GM18498 (cell line): ENCODE results near the gene ITPR3.

Source experiments
- ATAC-seq: cut with Tn5 transposase; IDR thresholded peaks from one replicate; pipeline ENCODE4 v1.9.1; 2021; ENCODE audit warnings: mild to moderate bottlenecking, moderate library complexity; ENCODE audit not compliant: unreplicated experiment

Gene ITPR3

GRCh38 chr6:33727932-33728331 lies 106.8 kb downstream of the ITPR3 start:
- ATAC-seq, result no peak

GRCh38 chr6:33728438-33728837 lies 107.3 kb downstream of the ITPR3 start:
- no peak for ATAC-seq

- no peak for ATAC-seq
Measured at GRCh38 chr6:33729059-33729458, 107.9 kb downstream of the ITPR3 start.

DNA sequence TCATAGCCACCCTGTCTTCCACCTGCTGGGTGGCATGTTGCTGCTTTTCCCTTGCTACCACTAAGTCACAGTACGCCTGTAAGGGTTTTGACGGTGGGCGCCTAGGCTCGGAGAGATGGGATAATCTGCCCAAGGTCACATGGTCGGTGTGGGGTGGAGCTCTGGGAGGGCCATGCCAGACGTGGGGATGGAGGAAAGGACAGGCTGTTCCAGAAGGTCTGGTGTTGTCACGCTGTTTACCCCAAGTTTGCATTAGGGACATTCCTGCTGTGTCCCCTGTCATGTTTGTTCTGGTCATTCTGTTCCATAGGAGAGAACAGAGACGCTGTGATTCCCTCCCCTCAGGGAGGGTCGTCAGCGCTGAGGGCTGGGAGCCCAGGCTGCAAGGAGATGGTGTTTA lies 109.5 kb downstream of the ITPR3 start:
- no peak for ATAC-seq

- ATAC-seq, result no peak
Measured at GRCh38 chr6:33731035-33731434, 109.9 kb downstream of the ITPR3 start.

GRCh38 chr6:33731751-33732282 lies 110.7 kb downstream of the ITPR3 start:
- no peak for ATAC-seq

- no peak for ATAC-seq
Measured at GRCh38 chr6:33732385-33732784, 111.3 kb downstream of the ITPR3 start.

DNA sequence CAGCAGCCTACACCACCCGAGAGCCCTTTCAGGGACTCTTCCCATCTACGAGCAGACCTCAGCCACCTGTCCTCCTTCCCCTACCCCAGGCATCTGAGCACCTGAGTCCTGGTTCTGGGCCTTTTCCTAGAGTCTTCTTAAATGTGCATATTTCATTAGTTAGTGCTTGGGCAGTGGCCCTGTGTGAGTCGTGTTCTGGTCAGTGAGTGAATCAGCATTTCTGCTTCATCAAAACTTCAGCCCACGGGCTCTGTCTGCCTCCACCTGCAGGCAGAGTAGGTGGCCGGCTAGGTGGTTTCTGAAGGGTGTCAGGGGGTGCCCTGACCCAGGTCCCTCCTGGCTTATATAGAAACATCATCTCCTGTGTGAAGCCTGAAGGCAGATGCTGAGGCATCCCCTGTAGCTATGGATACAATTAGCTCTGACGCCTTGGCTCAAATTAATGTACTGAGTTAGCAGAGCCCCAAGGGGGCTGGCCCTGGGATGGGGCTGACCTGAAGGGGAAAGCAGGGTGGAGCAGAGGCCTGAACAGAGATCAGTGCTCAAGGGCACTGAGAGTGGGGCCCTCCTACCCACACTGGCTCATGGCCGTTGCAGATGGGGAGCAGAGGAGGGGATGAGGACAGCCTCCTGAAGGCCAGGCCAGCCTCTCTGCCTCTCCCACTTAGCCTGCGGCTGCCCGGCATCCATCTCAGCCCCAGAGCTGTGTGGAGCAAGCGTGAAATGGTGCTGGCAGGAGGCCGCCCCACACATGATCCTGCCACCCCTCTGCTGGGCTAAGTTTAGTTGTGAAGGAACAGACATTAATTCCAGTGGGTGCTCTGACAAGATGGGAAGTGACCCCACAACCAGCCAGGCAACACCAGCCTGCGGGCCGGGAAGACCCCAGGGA lies 111.9 kb downstream of the ITPR3 start:
- no peak for ATAC-seq

DNA sequence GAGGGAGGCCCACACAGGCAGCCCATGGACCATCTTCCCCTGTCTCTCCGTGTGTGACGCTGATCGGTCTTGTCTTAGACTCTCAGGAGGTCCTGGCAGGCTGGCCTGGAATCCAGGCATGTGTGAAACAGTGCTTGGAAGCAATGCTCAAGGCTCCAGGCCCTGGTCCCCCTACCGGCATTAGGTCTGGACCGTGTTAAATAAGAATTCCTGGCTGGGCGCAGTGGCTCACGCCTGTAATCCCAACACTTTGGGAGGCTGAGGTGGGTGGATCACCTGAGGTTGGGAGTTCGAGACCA lies 112.5 kb downstream of the ITPR3 start:
- ATAC-seq, result no peak

DNA sequence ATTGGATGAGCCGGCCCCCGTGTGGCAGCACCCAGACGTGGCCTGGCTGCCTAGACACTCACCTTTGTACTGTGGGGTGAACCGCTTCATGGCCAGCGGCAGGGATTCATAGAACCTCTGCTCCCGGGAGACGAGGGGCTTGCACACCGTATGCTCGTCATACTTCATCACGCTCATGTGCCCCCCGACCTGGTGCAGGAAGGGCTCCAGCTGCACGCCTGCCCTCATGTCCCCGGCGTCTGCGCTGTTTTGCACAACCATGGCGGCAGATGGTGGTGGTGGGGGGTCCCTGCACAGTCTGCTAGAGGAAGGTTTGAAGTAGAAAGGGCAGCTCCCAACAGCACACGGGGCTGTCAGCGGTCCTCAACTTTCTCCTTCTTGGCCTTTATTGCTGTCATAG lies 114.1 kb downstream of the ITPR3 start:
- ATAC-seq, result no peak

DNA sequence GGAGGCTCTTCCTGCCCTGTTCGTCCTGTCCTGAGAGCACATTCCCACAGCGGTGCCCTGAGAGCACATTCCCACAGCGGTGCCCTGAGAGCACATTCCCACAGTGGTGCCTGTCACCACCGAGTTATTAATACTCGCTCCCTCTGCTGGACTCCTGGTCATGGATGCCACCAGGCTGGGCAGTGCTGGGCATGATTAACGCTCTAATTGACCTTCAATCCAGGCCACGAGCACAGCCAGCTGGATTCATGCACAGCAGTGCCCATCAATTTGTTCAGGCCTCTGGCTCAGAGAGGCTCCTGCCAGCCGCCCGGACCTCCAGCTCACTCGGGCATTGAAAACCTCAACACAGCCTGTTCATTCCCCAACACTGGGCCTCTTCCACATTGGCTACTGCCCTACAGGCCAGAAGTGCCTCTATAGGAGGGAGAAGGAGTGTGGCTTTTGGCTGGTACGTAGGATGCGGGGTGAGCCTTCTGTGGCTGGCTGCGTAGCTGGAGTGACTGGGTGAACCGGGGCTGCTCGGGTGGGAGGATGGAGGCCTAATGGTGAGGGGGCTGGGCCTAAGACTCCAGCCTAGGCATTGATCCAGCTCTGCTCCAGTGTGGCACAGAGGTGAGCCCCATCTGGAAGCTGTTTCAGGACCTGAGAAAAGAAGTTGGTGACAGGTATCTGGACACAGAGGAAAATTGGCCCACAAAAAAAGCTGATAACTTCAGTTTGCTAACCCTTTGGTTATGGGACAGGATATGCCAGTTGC lies 116.3 kb downstream of the ITPR3 start:
- no peak for ATAC-seq

DNA sequence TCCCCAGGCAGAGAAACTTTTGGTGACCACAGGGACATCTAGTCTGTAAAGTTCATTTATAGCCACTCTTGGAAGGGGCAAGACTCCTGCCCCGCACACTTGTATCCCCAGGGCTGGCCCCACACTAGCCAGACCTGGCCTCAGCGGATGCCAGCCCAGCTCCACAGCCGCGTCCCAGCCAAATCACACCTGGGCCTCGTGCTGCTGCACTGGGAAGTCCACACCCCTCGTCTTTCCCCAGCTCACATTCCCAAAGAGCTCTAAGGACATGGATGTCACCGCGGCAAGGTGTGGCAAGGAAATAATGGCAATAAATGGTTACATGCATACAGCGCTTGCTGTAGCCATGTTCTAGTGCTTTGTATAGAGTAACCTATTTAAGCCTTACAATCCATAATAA lies 117.0 kb downstream of the ITPR3 start:
- no peak for ATAC-seq

DNA sequence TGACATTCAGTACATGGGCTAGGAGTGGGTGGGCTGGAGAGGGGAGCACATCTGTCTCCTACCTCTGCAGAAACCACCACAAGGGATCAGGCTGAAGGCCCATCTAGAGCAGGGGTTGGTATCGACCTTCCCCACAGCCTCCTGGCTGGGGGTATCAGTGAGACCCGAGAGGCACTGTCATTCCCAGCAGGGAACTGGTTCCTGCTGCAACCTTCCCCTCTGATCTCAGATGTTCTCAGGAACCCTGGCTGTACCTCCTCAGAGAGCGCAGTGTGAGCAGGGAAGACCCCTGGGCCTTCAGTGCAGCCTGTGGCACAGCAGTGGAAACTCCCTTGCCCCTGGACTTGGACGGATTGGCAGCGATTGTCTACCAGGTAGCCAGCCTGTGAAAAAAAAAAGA lies 117.8 kb downstream of the ITPR3 start:
- no peak for ATAC-seq

GRCh38 chr6:33739571-33739970 lies 118.4 kb downstream of the ITPR3 start:
- no peak for ATAC-seq

DNA sequence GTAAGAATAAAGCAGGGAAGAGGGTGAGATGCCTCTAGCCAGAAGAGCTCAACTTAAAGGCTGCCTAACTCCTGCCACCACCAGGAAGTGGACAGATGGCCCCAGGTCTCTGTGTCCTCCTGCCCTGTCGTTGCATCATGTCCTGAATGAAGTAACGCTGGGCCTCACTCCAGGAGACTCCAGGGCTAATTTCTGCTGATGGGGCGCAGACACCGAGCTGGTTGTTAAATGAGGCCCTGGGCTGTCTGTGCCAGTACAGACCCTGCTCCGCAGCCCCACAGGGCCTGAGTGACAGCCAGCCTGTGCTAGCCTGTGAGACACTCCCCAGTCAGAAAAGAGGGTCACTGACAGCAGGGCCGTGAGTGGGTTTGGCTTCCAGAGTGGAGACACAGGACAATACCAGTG lies 119.1 kb downstream of the ITPR3 start:
- ATAC-seq, result no peak

DNA sequence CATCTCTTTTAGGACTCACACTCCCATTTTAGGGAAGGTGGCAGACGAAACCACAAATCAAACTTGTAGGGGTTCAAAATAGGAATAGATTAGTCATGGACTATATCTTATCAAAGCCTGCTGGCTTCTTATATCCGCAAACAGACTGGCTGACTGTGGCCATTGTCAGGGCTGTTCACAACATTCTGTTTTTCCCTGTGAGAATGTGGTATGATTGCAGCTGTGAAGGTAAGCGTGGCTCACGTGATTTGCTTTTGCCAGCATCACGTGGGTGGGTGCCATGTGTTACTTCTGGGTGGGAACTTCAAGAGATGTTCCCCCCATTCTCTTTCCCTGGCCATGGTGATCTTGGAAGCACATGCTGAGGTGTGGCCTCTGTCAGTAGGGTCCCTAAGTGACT lies 119.7 kb downstream of the ITPR3 start:
- ATAC-seq, result no peak

DNA sequence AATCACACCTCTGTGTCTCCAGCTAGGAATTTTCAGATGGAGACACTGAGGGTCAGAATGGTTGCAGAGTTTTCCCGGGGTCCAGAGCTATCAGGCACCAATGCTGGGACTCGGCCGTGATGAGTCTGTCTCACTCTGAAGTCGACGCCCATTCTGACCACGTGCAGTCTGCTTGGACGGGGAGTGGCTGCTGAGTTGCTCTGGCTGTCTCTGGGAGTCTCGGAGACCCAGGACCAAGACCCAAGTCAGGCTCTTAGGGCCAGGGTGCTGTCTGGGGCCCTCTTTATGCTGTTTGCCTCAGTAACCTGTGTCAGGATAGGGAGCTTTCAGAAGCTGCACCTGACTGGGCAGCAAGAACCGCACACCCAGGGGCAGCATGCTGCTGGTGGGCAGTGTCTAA lies 121.0 kb downstream of the ITPR3 start:
- no peak for ATAC-seq

GRCh38 chr6:33742837-33743236 lies 121.7 kb downstream of the ITPR3 start:
- no peak for ATAC-seq

DNA sequence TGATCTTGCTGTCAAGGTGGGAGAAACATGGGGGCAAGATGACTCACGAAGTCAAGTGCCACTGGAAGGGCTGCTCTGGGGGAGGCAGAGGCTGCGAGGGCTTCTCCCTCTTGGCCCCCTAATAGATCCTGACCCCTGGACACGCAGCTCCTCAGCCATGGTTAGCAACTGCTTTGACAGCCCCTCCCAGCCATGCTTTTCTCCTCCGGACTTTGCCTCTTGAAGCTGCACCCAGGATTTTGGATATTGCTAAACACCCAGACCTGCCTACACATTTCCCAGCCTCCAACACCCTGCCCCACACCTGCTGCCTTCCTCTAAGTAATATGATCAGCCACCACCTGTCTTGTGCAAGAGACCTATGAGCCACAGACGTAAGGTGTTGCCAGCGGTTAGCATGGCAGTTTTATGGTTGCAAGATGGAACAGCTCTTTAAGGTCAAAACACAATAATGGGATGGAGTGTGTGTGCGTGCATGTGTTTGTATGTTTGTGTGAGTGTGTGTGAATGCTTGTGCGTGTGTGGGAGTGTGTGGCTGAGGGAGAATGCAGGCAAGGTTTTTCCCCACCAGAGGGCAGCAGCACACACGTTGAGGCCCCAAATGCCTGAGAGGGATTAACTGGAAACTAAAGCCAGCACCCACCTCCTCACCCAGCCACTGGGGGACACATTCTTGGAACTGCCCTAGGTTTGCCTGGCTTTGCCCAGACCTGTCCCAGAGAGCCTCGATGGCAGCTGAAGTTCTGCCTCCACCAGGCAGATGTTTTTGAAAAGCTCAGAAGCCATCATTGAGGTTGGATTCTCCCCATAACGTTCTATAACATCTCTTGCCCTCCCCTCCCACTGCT lies 123.1 kb downstream of the ITPR3 start:
- ATAC-seq, result no peak

- ATAC-seq, result no peak
Measured at GRCh38 chr6:33744895-33745546, 123.9 kb downstream of the ITPR3 start.

DNA sequence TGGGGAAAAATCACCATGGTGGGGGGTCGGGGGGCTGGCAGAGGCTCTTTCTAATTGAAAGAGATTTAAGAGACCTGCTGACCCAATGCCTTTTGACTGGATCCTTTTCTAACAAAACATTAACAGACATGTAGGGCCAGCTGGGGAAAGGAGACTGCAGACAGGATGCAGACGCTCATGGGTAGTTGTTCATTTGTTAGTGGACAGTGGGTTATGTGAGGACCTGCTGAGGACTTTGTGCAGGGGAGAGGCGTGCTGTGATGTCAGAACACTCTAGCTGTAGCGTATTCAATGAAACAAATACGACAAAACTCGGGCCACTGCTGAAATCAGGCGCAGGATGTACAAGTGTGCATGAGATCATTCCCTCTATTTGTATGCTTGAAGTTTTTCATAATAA lies 124.4 kb downstream of the ITPR3 start:
- no peak for ATAC-seq
